Peyer's patch (tissue), 4 donors: ENCODE results near the gene PSAPL1. TPM values are rescaled to one million over a fixed set of nuclear protein-coding genes. Genes with fewer than 3 reads are reported as not detected.
A peak's percentile ranks its signal among the peaks of the same experiment; 100 is the strongest.

Experiments used
- DNase-seq, 3 donors: peaks; one replicate each; pipeline ENCODE4 v3.0.0-alpha.2; 2017 to 2019
- H3K27ac ChIP-seq, 4 donors: fragments of 200-600 bp; sonication (generic); one replicate each; pipeline ENCODE4 v1.5.1; 2016 to 2019
- H3K27me3 ChIP-seq, 2 donors: fragments of 200-600 bp; sonication (generic); one replicate each; pipeline ENCODE4 v1.5.1; 2019
- H3K36me3 ChIP-seq, 3 donors: fragments of 200-600 bp; sonication (generic); one replicate each; pipeline ENCODE4 v1.5.1; 2016 to 2019
- H3K4me1 ChIP-seq, 4 donors: fragments of 200-600 bp; sonication (generic); one replicate each; pipeline ENCODE4 v1.5.1; 2016 to 2019
- H3K4me3 ChIP-seq, 4 donors: fragments of 200-600 bp; sonication (generic); 1 replicate in 3 of 4; 2 replicates in 1 of 4; pipeline ENCODE4 v1.5.1; 2016 to 2019; ENCODE audit warnings: mild to moderate bottlenecking in 1 of 4
- H3K9me3 ChIP-seq, 4 donors: fragments of 200-600 bp; sonication (generic); one replicate each; pipeline ENCODE4 v1.5.1; 2016 to 2019; ENCODE audit warnings: mild to moderate bottlenecking in 1 of 4
- POLR2A ChIP-seq, 2 donors: fragments of 450-650 bp; IDR thresholded peaks; one replicate each; pipeline ENCODE4 v1.5.1; 2017; ENCODE audit warnings: antibody characterized with exemption in 2 of 2, mild to moderate bottlenecking in 2 of 2, moderate library complexity in 2 of 2
- total RNA-seq, 4 donors: library from RNA; depleted of rRNA; stranded (reverse); fragments of >200 nt; gene quantifications; one replicate each; pipeline ENCODE4 v1.1.0, GENCODE V29; 2016
- TF ChIP-seq, protein P1 (sequence below), 6 experiments: fragments of 450-650 bp in 4 of 6; fragments of 200-600 bp in 2 of 6; sonication (generic) in 1 of 6; IDR thresholded peaks; one replicate each; pipeline ENCODE4 v1.5.1; 2017 to 2019; ENCODE audit warnings: antibody characterized with exemption in 6 of 6, mild to moderate bottlenecking in 3 of 6, moderate library complexity in 1 of 6

PSAPL1 gene
- total RNA-seq, 4 donors from 2014 or later: not detected

- H3K4me1 ChIP-seq: no peaks in the 10 kb centered on the region
- no peaks in the 10 kb centered on the region for H3K36me3 ChIP-seq
- H3K27me3 ChIP-seq: no peaks in the 10 kb centered on the region
- DNase-seq: peak in 2 of 3 donors; percentile 26
- no peak overlapping the region for H3K4me3 ChIP-seq
- H3K27ac ChIP-seq: no peak overlapping the region
- no peak for TF ChIP-seq POLR2A (IDR thresholded peaks at IDR 0.05)
- H3K9me3 ChIP-seq: no peaks in the 10 kb centered on the region
Measured at GRCh38 chr4:7427831-7428260, 6.9 kb downstream of the PSAPL1 start.

GRCh38 chr4:7427361-7427760 is 7.4 kb downstream of the PSAPL1 start:
- TF ChIP-seq, protein P1, sequence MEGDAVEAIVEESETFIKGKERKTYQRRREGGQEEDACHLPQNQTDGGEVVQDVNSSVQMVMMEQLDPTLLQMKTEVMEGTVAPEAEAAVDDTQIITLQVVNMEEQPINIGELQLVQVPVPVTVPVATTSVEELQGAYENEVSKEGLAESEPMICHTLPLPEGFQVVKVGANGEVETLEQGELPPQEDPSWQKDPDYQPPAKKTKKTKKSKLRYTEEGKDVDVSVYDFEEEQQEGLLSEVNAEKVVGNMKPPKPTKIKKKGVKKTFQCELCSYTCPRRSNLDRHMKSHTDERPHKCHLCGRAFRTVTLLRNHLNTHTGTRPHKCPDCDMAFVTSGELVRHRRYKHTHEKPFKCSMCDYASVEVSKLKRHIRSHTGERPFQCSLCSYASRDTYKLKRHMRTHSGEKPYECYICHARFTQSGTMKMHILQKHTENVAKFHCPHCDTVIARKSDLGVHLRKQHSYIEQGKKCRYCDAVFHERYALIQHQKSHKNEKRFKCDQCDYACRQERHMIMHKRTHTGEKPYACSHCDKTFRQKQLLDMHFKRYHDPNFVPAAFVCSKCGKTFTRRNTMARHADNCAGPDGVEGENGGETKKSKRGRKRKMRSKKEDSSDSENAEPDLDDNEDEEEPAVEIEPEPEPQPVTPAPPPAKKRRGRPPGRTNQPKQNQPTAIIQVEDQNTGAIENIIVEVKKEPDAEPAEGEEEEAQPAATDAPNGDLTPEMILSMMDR (IDR thresholded peaks at IDR 0.05): no peak
- no peak for TF ChIP-seq POLR2A (IDR thresholded peaks at IDR 0.05)
- Histone ChIP-seq H3K4me1 (no peaks in the 10 kb centered on the region), H3K36me3 (no peaks in the 10 kb centered on the region), H3K9me3 (no peaks in the 10 kb centered on the region), H3K27ac (no peak overlapping the region), H3K4me3 (no peak overlapping the region), H3K27me3 (no peaks in the 10 kb centered on the region)
- DNase-seq: peak in 2 of 3 donors; percentile 27 to 34

GRCh38 chr4:7426525-7427171 is 8.1 kb downstream of the PSAPL1 start:
- Histone ChIP-seq H3K9me3 (no peaks in the 10 kb centered on the region), H3K4me3 (no peak overlapping the region), H3K4me1 (no peaks in the 10 kb centered on the region), H3K27ac (no peak overlapping the region), H3K27me3 (no peaks in the 10 kb centered on the region), H3K36me3 (no peaks in the 10 kb centered on the region)
- TF ChIP-seq, protein P1 (IDR thresholded peaks at IDR 0.05): no peak
- no peak for TF ChIP-seq POLR2A (IDR thresholded peaks at IDR 0.05)
- peak in 1 of 3 donors; percentile 32 for DNase-seq

- TF ChIP-seq, protein P1 (IDR thresholded peaks at IDR 0.05): no peak
- TF ChIP-seq POLR2A (IDR thresholded peaks at IDR 0.05): no peak
- no peaks in the 10 kb centered on the region for H3K36me3 ChIP-seq
- H3K4me1 ChIP-seq: no peaks in the 10 kb centered on the region
- no peaks in the 10 kb centered on the region for H3K27me3 ChIP-seq
- H3K4me3 ChIP-seq: no peak overlapping the region
- H3K9me3 ChIP-seq: no peaks in the 10 kb centered on the region
- no peak overlapping the region for H3K27ac ChIP-seq
- DNase-seq: peak in 2 of 3 donors; percentile 7 to 30
Measured at GRCh38 chr4:7425591-7426468, 8.9 kb downstream of the PSAPL1 start.

DNA sequence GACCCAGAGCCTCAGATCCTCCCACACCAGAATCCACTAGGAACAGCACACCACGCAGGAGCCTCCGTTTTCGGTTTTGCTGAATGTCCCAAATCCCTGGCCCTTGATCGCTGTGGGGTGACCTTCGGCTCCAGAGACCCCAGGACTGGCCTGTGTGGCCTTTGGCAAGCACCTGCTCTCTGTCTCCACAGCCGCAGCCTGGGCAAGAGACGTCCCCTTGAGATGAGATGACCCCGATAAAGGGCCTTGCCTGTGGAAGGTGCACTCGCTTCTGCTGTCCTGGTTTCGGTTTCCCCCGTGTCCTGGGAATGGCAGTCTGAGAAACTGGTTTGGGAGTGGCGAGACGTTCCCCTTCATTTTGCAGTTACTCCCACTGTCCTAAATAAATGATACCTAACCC is 9.6 kb downstream of the PSAPL1 start:
- no peak overlapping the region for H3K27ac ChIP-seq
- no peak overlapping the region for H3K4me3 ChIP-seq
- DNase-seq: peak in 1 of 3 donors; percentile 38
- H3K27me3 ChIP-seq: no peaks in the 10 kb centered on the region
- no peaks in the 10 kb centered on the region for H3K9me3 ChIP-seq
- H3K4me1 ChIP-seq: no peaks in the 10 kb centered on the region
- TF ChIP-seq, protein P1 (IDR thresholded peaks at IDR 0.05): no peak
- TF ChIP-seq POLR2A (IDR thresholded peaks at IDR 0.05): no peak
- H3K36me3 ChIP-seq: no peaks in the 10 kb centered on the region

GRCh38 chr4:7424553-7425111 is 10.1 kb downstream of the PSAPL1 start:
- Histone ChIP-seq H3K27ac (no peak overlapping the region), H3K36me3 (no peaks in the 10 kb centered on the region), H3K4me1 (no peaks in the 10 kb centered on the region), H3K27me3 (no peaks in the 10 kb centered on the region), H3K9me3 (no peaks in the 10 kb centered on the region), H3K4me3 (no peak overlapping the region)
- no peak for TF ChIP-seq POLR2A (IDR thresholded peaks at IDR 0.05)
- DNase-seq: peak in 1 of 3 donors; percentile 36
